ENCODE results near the gene MGLL.

GRCh38 chr3:127714125-127714571 is 108.2 kb downstream of the MGLL start:
- no peak for TF ChIP-seq CTCF (IDR thresholded peaks at IDR 0.05)
- no peak for TF ChIP-seq POLR2AphosphoS5 (IDR thresholded peaks at IDR 0.05; ENCODE audit: low read depth, low read length)
